ENCODE measurements around the gene YIPF4.

The YIPF4 gene

DNA sequence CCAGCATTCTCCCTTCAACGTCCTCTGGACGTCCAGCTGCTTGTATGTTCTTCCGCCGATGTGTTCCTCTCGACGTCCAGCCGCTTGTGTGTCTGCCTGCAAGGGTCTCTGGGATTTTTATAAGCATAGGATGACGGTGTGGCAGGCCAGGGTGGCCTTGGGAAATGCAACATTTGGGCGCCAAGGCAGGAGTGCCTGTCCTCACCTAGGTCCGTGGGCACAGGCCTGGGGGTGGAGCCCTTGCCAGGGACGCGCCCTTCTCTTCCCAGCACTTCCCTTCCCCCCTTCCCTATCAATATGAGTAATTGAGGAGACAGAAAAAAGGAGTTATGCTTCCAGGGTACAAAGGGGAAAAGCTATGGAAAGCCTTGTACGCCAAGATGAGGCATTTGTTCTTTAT, 19.5 kb upstream of the YIPF4 start:
- POLR2A ChIA-PET = no interaction called here
- TF ChIP-seq, protein P1, sequence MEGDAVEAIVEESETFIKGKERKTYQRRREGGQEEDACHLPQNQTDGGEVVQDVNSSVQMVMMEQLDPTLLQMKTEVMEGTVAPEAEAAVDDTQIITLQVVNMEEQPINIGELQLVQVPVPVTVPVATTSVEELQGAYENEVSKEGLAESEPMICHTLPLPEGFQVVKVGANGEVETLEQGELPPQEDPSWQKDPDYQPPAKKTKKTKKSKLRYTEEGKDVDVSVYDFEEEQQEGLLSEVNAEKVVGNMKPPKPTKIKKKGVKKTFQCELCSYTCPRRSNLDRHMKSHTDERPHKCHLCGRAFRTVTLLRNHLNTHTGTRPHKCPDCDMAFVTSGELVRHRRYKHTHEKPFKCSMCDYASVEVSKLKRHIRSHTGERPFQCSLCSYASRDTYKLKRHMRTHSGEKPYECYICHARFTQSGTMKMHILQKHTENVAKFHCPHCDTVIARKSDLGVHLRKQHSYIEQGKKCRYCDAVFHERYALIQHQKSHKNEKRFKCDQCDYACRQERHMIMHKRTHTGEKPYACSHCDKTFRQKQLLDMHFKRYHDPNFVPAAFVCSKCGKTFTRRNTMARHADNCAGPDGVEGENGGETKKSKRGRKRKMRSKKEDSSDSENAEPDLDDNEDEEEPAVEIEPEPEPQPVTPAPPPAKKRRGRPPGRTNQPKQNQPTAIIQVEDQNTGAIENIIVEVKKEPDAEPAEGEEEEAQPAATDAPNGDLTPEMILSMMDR (IDR thresholded peaks at IDR 0.05; ENCODE audit: insufficient read depth, low read length, missing control alignments) = no peak
- CTCF ChIA-PET = no interaction called here
- DNase-seq (ENCODE audit: low read depth, low spot score) = no peak
- H3K4me3 ChIP-seq (ENCODE audit: low read depth, low read length) = no peak overlapping the region

DNA sequence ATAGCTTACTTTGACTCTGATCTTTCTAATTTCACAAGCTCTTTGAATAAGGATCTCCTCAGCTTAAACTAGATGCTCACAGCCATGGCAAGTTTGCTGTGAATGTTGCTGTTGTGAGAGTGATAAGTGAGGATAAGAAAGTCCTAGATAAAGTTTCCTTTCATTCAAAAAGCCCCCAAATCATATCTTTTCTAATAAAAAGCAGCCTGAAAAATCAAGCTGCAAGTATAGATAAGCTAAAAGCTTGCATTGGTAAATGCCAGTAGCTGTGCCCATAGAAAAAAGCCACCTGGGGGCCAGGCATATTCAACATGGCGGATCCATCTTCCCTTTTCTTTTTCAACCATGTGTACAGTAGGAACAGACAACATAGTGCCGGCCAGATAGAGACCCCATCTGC, 17.3 kb upstream of the YIPF4 start:
- H3K4me3 ChIP-seq (ENCODE audit: low read depth, low read length) = no peak overlapping the region
- CTCF ChIA-PET = no interaction called here
- TF ChIP-seq, protein P1 (IDR thresholded peaks at IDR 0.05; ENCODE audit: insufficient read depth, low read length, missing control alignments) = no peak
- POLR2A ChIA-PET = no interaction called here
- no peak for DNase-seq (ENCODE audit: low read depth, low spot score)

DNA sequence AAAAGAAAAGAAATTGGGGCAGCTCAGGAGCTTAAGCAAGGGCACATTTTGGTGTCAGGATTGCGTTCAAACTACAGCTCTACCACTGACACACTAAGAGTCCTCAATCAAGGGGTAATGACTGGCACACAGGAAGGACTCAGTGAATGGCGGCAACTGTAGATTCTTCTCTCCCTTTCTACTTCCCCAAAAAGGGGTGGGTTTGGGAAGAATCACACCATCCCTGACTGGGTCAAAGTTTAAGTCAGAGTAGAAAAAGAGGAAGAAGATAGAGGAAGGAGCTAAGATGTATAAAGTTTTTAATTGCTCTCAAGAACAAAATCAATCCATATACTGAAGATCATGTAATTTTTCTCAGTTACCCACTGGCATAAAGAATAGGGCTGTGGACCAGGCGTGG, 15.6 kb upstream of the YIPF4 start:
- ChIA-PET POLR2A (no interaction called here), CTCF (no interaction called here)
- TF ChIP-seq, protein P1 (IDR thresholded peaks at IDR 0.05; ENCODE audit: insufficient read depth, low read length, missing control alignments) = no peak
- no peak for DNase-seq (ENCODE audit: low read depth, low spot score)
- H3K4me3 ChIP-seq (ENCODE audit: low read depth, low read length) = no peak overlapping the region

DNA sequence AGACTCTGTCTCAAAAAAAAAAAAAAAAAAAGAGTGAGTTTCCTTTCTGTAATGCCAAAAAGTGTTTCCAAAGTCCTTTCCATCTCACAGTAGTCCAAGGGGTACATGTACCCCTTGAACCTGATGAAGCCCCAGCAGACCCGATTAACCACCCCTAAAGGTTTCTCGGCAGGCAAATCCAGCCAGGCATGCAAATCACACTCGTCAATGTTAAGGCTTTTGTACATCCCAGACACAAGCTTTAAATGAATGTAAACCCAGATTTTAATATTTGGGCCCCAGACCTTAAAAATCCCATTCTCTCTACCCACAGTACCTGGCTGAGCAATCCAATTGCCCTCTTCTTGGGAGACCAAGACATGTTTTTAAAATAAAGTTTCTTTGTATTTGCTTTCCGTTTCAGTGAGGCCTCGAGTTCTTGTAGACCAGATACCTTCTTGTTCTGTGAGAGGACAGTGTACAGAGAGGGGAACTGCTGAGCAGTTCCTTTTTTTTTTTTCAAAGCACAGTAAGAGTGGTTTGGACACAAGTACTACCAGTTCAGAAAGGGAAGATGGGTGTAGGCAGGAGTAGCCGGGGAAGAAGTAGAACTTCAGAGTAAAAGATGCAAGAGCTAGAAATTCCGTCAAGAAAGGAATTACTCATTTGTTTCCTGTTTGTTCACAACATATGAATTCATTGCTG, 13.1 kb upstream of the YIPF4 start, which contains the start of gene NLRC4:
NLRC4 (minus strand) TSS at position 465 of the 684 bp plus-strand sequence. CDS start 8,111 bp downstream, outside the sequence.
- ChIA-PET POLR2A (no interaction called here), CTCF (interaction anchor here (0.6 to 1.0 kb wide), 2 partner anchors 8 to 17 kb away, joined by 3 to 4 read pairs; no protein-coding TSS in a partner anchor)
- TF ChIP-seq, protein P1 (IDR thresholded peaks at IDR 0.05; ENCODE audit: insufficient read depth, low read length, missing control alignments) = no peak
- no peak within 1 kb of the TSS for H3K4me3 ChIP-seq (ENCODE audit: low read depth, low read length)
- no peak for DNase-seq (ENCODE audit: low read depth, low spot score)

DNA sequence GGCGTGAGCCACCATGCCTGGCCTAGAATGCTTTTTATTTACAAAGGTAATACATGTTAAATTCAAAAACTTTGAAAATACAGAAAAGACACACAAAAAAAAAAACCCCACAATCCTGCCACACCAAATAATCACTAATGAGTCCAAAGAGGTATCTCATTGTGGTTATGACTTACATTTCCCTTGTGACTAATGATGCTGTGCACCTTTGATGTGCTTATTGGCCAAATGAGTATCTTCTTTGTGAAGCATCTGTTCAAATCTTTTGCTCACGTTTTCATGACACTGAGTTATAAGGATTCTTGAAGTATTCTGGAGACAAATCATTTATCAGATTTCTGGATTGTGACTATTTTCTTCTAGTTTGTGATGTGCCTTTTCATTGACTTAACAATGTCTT, 6.6 kb upstream of the YIPF4 start:
- H3K4me3 ChIP-seq (ENCODE audit: low read depth, low read length) = no peak overlapping the region
- no peak for DNase-seq (ENCODE audit: low read depth, low spot score)
- POLR2A ChIA-PET = no interaction called here
- CTCF ChIA-PET = no interaction called here
- TF ChIP-seq, protein P1 (IDR thresholded peaks at IDR 0.05; ENCODE audit: insufficient read depth, low read length, missing control alignments) = no peak

DNA sequence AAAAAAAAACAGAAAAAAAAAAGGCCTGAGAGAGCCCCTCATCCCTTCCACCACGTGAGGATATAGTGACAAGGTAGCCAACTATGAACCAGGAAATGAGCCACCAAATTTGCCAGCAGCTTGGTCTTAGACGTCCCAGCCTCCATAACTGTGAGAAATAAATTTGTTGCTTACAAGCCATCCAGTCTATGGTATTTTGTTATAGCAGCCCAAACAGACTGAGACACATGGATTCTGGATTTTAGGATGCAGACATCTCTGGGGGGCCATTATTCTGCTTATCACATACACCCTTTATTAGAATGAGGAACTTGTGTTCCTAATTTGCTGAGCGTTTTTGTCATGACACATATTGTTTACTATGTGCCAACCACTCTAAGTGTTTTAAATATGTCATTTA, 5.4 kb upstream of the YIPF4 start:
- ChIA-PET CTCF (no interaction called here), POLR2A (no interaction called here)
- TF ChIP-seq, protein P1 (IDR thresholded peaks at IDR 0.05; ENCODE audit: insufficient read depth, low read length, missing control alignments) = no peak
- DNase-seq (ENCODE audit: low read depth, low spot score) = no peak
- H3K4me3 ChIP-seq (ENCODE audit: low read depth, low read length) = no peak overlapping the region
